Adrenal gland (tissue), 12 donors: Measurements from ENCODE around the gene MTFR1L. TPM values are rescaled to one million over a fixed set of nuclear protein-coding genes. Genes with fewer than 3 reads are reported as not detected.
A peak's percentile ranks its signal among the peaks of the same experiment; 100 is the strongest.

ENCODE experiments used
- DNase-seq, 7 donors: peaks; one replicate each; pipeline ENCODE4 v3.0.0-alpha.2; 2019 to 2020
- H3K27ac ChIP-seq, 5 donors: fragments of 200-600 bp; sonication (generic) in 4 of 5; 1 replicate in 3 of 5; 2 replicates in 2 of 5; pipeline versions ENCODE4 v1.5.1 to v1.8.0; 2016 to 2020; ENCODE audit warnings: mild to moderate bottlenecking in 1 of 5
- H3K27me3 ChIP-seq: fragments of 200-600 bp; 2 replicates; pipeline ENCODE4 v1.8.0; 2021
- H3K36me3 ChIP-seq, 2 donors: fragments of 200-600 bp; replicated peaks in 1 of 2; 1 replicate in 1 of 2; 2 replicates in 1 of 2; pipeline versions ENCODE4 v1.5.1 to v1.8.0; 2018 to 2022
- H3K4me1 ChIP-seq, 2 donors: fragments of 200-600 bp; replicated peaks in 1 of 2; 1 replicate in 1 of 2; 2 replicates in 1 of 2; pipeline versions ENCODE4 v1.5.1 to v1.8.0; 2018 to 2021
- H3K4me3 ChIP-seq, 4 donors: fragments of 200-600 bp; sonication (generic) in 3 of 4; one replicate each; pipeline ENCODE4 v1.5.1; 2016 to 2018
- H3K9me3 ChIP-seq, 3 donors: fragments of 200-600 bp; sonication (generic) in 1 of 3; replicated peaks in 1 of 3; 1 replicate in 2 of 3; 2 replicates in 1 of 3; pipeline versions ENCODE4 v1.5.1 to v1.8.0; 2016 to 2021
- POLR2A ChIP-seq, 2 donors: fragments of 450-650 bp; IDR thresholded peaks; one replicate each; pipeline ENCODE4 v1.6.1; 2017; ENCODE audit warnings: antibody characterized with exemption in 2 of 2, mild to moderate bottlenecking in 2 of 2, moderate library complexity in 1 of 2
- WGBS, 4 donors: extraction: QIAGEN DNeasy Blood & Tissue Kit in 2 of 4; methylation state at CpG; one replicate each; pipeline versions ENCODE4 v1.1.5 to v1.1.7; 2013 to 2017; 5-methylcytosine and 5-hydroxymethylcytosine counted together
- intact Hi-C, 2 donors: fragments of 100-400 bp; cut with DNase I; formaldehyde crosslinking; loops; one replicate each; pipeline versions ENCODE4 v1.14.1 to v1.15.0; 2022 to 2023
- polyA plus RNA-seq, 3 donors: library from polyadenylated mRNA; stranded (reverse); fragments of 200-250 nt in 2 of 3; fragments of 350-450 nt in 1 of 3; fragmentation: Illumina TruSeq in 1 of 3; extraction: RNeasy Lipid Tissue Mini Kit (QIAGEN cat#74804) in 1 of 3; gene quantifications; one replicate each; pipeline ENCODE4 v1.2.3, GENCODE V29; 2013 to 2014
- total RNA-seq, 9 donors: library from RNA; depleted of rRNA in 4 of 9; stranded (reverse); fragments of >200 nt in 4 of 9; fragments of 120-200 nt in 1 of 9; fragmentation: NEBNext Ultra II Directional in 1 of 9; extraction: Animal tissue kit (Norgen Biotek cat#: 25700) in 1 of 9; gene quantifications; one replicate each; pipeline versions ENCODE4 v1.1.0 to v1.2.4, GENCODE V29; 2013 to 2023
- TF ChIP-seq, protein P1 (sequence below), 6 experiments: fragments of 450-650 bp in 4 of 6; fragments of 200-600 bp in 2 of 6; sonication (generic) in 1 of 6; IDR thresholded peaks; 1 replicate in 5 of 6; 2 replicates in 1 of 6; pipeline versions ENCODE4 v1.5.1 to v1.8.0; 2016 to 2021; ENCODE audit warnings: antibody characterized with exemption in 6 of 6, mild to moderate bottlenecking in 2 of 6, moderate library complexity in 1 of 6
- donor health status: healthy with polysubstance abuse.
- donor health status: Bipolar disorder and iron deficiency.
- donor health status: DM: yes; HTN: yes; CAD: no.
- donor health status: DM: no; HTN: no; CAD: no.
- donor health status: DM: no; HTN: no; CAD: no.
- donor health status: DM: yes; HTN: yes; CAD: no.

MTFR1L gene
- total and polyA plus RNA-seq, 12 donors: 116 to 298 (median 192) TPM

GRCh38 chr1:25858906-25859789 is 39.4 kb downstream of the MTFR1L start, which contains the start of gene AUNIP:
TSS of gene AUNIP (minus strand) at chr1:25859457. CDS start at chr1:25859357, 100 bp downstream.
- peaks cover 0 to 17% of the 10 kb centered on the region in 2 donors for H3K36me3 ChIP-seq
- peak within 1 kb of the TSS in 3 of 4 donors; percentile 1 to 56 (median 38) for H3K4me3 ChIP-seq
- H3K27me3 ChIP-seq: no peaks in the 10 kb centered on the region
- no peaks in the 10 kb centered on the region for H3K9me3 ChIP-seq
- intact Hi-C loops: no loop called here
- TF ChIP-seq POLR2A (IDR thresholded peaks at IDR 0.05): peak; percentile 41 to 88
- TF ChIP-seq, protein P1, sequence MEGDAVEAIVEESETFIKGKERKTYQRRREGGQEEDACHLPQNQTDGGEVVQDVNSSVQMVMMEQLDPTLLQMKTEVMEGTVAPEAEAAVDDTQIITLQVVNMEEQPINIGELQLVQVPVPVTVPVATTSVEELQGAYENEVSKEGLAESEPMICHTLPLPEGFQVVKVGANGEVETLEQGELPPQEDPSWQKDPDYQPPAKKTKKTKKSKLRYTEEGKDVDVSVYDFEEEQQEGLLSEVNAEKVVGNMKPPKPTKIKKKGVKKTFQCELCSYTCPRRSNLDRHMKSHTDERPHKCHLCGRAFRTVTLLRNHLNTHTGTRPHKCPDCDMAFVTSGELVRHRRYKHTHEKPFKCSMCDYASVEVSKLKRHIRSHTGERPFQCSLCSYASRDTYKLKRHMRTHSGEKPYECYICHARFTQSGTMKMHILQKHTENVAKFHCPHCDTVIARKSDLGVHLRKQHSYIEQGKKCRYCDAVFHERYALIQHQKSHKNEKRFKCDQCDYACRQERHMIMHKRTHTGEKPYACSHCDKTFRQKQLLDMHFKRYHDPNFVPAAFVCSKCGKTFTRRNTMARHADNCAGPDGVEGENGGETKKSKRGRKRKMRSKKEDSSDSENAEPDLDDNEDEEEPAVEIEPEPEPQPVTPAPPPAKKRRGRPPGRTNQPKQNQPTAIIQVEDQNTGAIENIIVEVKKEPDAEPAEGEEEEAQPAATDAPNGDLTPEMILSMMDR (IDR thresholded peaks at IDR 0.05): no peak
- 2 to 5% (median 3%) methylated on average over 43 to 77 of the region's 77 CpGs for WGBS, 4 donors
- H3K4me1 ChIP-seq: peaks cover 6 to 26% of the 10 kb centered on the region in 2 donors
- peak; percentile 84 to 91 (median 89) for DNase-seq
- H3K27ac ChIP-seq: peak within 1 kb of the TSS; percentile 66 to 86 (median 84)

DNA sequence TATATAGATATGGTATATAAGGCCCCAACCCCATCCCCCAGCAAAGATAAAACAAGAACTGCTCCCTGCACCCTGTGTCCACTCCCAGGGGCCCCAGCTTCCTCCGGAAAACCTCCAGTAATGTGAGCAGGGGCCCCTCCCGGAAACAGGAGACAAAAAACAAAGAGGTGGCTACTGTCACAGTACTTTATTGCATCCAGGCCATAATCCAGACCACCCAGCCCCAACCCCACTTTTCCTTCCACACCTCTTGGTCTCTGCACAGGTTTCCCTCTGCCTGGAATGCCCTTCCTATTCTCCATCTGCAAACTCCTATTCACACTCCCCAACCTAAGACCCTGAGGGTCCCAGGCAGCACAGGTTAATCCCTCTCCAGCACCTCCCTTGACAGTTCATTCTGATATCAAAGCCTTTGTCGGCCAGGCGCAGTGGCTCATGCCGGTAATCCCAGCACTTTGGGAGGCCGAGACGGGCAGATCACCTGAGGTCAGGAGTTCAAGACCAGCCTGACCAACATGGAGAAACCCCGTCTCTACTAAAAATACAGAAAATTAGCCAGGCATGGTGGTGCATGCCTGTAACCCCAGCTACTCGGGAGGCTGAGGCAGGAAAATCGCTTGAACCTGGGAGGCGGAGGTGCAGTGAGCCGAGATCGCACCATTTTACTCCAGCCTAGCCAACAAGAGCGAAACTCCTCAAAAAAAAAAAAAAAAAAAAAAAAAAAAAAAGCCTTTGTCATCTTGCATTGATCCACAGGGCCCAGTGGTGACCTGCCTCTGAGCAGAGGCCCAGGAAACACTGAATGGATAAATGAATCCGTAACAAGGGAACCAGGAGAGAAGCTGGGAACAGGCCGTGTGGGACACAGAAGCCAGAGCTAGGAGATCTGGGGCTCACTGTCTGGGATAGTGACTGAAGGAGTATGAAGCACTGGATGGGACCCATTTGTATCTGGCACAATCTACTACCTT is 41.8 kb downstream of the MTFR1L start:
- Histone ChIP-seq H3K4me3 (no peak overlapping the region), H3K27me3 (no peaks in the 10 kb centered on the region), H3K4me1 (peaks cover 6 to 26% of the 10 kb centered on the region in 2 donors), H3K36me3 (peaks cover 0 to 17% of the 10 kb centered on the region in 2 donors), H3K9me3 (no peaks in the 10 kb centered on the region), H3K27ac (peak overlapping the region in 1 of 5 donors; percentile 23)
- intact Hi-C loops: loop anchor here in 1 of 2 donors (5.0 kb wide), 1 partner anchor 39 kb away; no protein-coding TSS in a partner anchor
- no peak for DNase-seq
- no peak for TF ChIP-seq POLR2A (IDR thresholded peaks at IDR 0.05)
- TF ChIP-seq, protein P1 (IDR thresholded peaks at IDR 0.05): no peak
- 59 to 77% (median 62%) methylated on average over 16 of the region's 16 CpGs for WGBS, 4 donors

DNA sequence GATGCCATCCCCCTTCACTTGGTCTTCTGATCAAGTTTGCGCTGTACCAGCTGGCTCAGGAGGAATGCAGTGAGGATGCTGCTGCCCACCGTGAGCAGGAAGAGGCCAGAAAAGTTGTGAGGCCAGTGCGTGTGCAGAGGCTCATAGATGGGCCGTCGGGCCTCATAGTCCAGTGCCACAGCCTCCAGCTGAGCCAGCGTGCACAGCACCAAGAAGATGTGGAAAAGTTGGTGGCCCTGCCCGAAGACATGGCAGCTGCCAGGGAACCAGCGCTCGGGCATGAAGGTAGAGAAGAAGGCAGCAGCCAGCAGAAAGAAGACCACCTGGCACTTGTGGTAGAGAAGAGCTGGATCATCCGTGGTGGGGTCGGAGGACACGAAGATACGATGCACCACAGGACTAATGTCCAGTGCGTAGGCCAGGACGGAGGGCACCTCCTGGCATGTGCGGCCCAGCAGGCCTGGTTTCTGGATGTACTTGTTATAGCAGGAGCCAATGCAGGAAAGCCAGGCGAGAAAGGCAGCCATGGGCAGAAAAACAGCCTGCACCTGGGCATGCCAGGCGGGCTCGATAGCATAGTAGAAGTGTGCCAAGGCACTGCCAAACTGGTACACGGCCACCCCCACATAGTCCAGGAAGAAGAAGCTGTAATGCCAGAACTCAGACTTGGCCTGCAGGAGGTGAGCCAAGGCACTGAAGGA is 43.2 kb downstream of the MTFR1L start:
- WGBS, 4 donors: 92 to 94% (median 92%) methylated on average over 13 to 20 of the region's 20 CpGs
- no peak for DNase-seq
- TF ChIP-seq, protein P1 (IDR thresholded peaks at IDR 0.05): no peak
- H3K27me3 ChIP-seq: no peaks in the 10 kb centered on the region
- H3K9me3 ChIP-seq: no peaks in the 10 kb centered on the region
- H3K36me3 ChIP-seq: peaks cover 0 to 17% of the 10 kb centered on the region in 2 donors
- H3K4me1 ChIP-seq: peaks cover 6 to 26% of the 10 kb centered on the region in 2 donors
- no peak overlapping the region for H3K27ac ChIP-seq
- H3K4me3 ChIP-seq: no peak overlapping the region
- intact Hi-C loops: loop anchor here in 1 of 2 donors (5.0 kb wide), 1 partner anchor 41 kb away; no protein-coding TSS in a partner anchor
